Measurements from ENCODE around the gene PIGH.

- TF ChIP-seq, protein P1, sequence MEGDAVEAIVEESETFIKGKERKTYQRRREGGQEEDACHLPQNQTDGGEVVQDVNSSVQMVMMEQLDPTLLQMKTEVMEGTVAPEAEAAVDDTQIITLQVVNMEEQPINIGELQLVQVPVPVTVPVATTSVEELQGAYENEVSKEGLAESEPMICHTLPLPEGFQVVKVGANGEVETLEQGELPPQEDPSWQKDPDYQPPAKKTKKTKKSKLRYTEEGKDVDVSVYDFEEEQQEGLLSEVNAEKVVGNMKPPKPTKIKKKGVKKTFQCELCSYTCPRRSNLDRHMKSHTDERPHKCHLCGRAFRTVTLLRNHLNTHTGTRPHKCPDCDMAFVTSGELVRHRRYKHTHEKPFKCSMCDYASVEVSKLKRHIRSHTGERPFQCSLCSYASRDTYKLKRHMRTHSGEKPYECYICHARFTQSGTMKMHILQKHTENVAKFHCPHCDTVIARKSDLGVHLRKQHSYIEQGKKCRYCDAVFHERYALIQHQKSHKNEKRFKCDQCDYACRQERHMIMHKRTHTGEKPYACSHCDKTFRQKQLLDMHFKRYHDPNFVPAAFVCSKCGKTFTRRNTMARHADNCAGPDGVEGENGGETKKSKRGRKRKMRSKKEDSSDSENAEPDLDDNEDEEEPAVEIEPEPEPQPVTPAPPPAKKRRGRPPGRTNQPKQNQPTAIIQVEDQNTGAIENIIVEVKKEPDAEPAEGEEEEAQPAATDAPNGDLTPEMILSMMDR (IDR thresholded peaks at IDR 0.05), result no peak
- no peak for TF ChIP-seq POLR2A (IDR thresholded peaks at IDR 0.05)
Measured at GRCh38 chr14:67622675-67623074, 22.6 kb upstream of the PIGH start.
